Measurements from ENCODE around the gene ARPC5L.

Gene ARPC5L

DNA sequence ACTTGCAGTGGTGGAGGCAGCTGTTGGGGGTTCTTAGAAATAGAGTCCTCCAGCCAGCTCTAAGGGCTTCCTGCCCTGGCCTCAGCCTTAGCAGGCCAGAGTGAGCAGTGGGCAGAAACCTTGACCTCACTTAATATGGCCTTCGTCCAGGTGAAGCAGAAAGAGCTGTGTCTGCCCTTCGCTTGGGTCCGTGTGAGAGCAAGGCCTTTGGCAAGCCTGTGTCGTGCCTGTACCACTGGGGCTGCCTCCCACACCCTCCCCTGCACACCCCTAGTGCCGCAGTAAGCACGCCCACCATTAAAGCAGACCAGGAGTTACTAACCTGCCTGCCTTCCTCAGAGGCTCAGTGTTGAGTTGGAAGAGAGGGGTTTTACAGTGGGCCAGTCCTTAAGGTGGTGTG, 13.6 kb downstream of the ARPC5L start:
- TF ChIP-seq CTCF (IDR thresholded peaks at IDR 0.05; ENCODE audit: control insufficient read depth, insufficient read depth, low read depth, low read length, missing control alignments), result no peak
- DNase-seq (ENCODE audit: low read depth), result no peak
- H3K4me3 ChIP-seq (ENCODE audit: control insufficient read depth, low read depth, low read length), result no peak overlapping the region

- no peak for TF ChIP-seq CTCF (IDR thresholded peaks at IDR 0.05; ENCODE audit: control insufficient read depth, insufficient read depth, low read depth, low read length, missing control alignments)
These were observed 15.3 kb downstream of the ARPC5L start for GRCh38 chr9:124877021-124877782.

DNA sequence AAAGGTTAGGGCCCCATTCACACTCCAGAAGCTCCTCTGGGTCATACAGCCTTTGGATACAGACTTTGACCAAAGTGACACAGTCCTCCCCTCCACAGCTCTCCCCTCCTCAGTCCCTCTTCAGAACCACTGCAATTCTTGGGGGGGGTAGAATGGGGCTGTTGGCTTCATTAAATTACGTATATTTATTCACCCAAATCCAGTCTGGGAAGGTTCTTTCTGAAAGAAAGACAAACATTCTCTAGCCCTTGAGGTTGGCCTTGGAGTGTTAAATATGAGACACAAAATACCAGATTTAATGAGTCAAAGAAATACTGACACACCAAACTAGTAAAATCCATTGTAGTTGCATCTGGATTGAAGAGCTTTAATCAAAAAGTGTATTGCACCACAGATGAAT, 16.1 kb downstream of the ARPC5L start:
- no peak for TF ChIP-seq CTCF (IDR thresholded peaks at IDR 0.05; ENCODE audit: control insufficient read depth, insufficient read depth, low read depth, low read length, missing control alignments)
- DNase-seq (ENCODE audit: low read depth), result no peak
- no peak overlapping the region for H3K4me3 ChIP-seq (ENCODE audit: control insufficient read depth, low read depth, low read length)

More at GRCh38 chr9:124877021-124877782, 15.3 kb downstream of the ARPC5L start:
- H3K4me3 ChIP-seq (ENCODE audit: control insufficient read depth, low read depth, low read length), result no peak overlapping the region
- no peak for DNase-seq (ENCODE audit: low read depth)

- H3K4me3 ChIP-seq (ENCODE audit: control insufficient read depth, low read depth, low read length), result no peak overlapping the region
- TF ChIP-seq CTCF (IDR thresholded peaks at IDR 0.05; ENCODE audit: control insufficient read depth, insufficient read depth, low read depth, low read length, missing control alignments), result no peak
- DNase-seq (ENCODE audit: low read depth), result no peak
These were observed 16.6 kb downstream of the ARPC5L start for GRCh38 chr9:124878518-124878917.

DNA sequence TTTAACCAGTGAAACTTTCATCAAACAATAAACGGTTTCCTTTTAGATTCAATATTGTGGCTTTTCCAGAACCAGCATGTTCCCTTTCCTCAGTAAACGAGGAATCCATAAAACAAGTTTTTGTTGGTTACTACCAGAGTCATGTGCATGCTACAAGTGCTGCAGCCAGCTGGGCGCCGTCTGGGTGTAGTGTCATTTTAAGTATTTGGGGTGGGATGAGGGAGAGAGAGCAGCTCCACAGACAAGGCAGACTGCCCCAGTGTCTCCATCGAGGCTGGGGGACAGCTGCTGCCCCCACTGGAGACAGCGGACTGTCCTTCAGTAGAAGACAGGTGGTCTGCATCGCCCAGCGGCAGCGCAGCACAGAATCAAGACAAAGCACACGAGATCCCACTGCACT, 17.3 kb downstream of the ARPC5L start:
- TF ChIP-seq CTCF (IDR thresholded peaks at IDR 0.05; ENCODE audit: control insufficient read depth, insufficient read depth, low read depth, low read length, missing control alignments), result no peak
- no peak for DNase-seq (ENCODE audit: low read depth)
- H3K4me3 ChIP-seq (ENCODE audit: control insufficient read depth, low read depth, low read length), result no peak overlapping the region

- TF ChIP-seq CTCF (IDR thresholded peaks at IDR 0.05; ENCODE audit: control insufficient read depth, insufficient read depth, low read depth, low read length, missing control alignments), result no peak
- no peak for DNase-seq (ENCODE audit: low read depth)
- H3K4me3 ChIP-seq (ENCODE audit: control insufficient read depth, low read depth, low read length), result no peak overlapping the region
These were observed 18.6 kb downstream of the ARPC5L start for GRCh38 chr9:124880501-124880900.

Data from AG09309 (cell line).